ENCODE measurements around the gene GAL.

GAL gene

GRCh38 chr11:68683536-68684384 lies 584 bp upstream of the GAL start:
- H3K4me3 Mint-ChIP-seq = no peak overlapping the region
- H3K36me3 Mint-ChIP-seq (ENCODE audit: low read depth) = no peaks in the 10 kb centered on the region
- peaks cover 5% of the 10 kb centered on the region for H3K4me1 Mint-ChIP-seq
- H3K27ac Mint-ChIP-seq = no peak overlapping the region
- H3K9me3 Mint-ChIP-seq = no peaks in the 10 kb centered on the region
- no peak for ATAC-seq
- no peak for DNase-seq
- H3K27me3 Mint-ChIP-seq = peaks cover 35% of the 10 kb centered on the region

DNA sequence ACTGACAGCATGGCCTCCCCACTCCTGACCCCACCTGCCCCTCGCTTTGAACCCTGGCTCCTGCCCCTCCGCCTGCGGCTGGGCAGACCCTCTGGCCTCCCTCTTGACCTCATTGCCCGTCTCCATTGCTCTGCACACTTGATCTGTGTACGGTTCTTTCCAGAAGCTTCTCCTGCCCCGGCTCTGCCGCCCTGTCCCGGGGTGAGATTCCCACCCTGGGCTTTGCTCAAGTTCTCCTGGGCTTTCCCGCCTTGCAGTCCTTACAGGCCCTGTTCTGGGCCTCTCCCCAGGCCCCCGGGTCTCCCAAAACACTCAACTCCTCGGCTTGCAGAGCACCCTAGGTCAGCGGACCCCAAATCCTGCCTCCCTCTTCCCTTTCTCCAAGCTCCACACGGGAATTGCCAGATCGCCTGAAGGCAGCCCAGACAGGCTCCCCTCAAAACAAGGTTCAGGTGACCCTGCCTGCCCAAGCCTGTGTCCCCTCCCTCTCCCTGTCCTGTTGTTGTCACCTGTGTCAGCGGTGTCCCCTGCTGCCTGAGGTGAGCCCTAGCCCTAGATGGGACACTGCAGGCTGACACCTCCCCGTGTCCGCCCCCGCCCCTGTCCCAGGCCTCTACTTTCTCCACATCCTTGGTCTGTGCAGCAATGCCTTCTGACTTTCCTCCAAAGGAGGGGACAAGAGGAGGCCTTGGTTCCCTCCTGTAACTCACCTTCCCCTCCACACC lies 1.5 kb downstream of the GAL start:
- Mint-ChIP-seq H3K27ac (no peak overlapping the region), H3K9me3 (no peaks in the 10 kb centered on the region), H3K36me3 (ENCODE audit: low read depth) (no peaks in the 10 kb centered on the region), H3K27me3 (peaks cover 37% of the 10 kb centered on the region), H3K4me3 (peak overlapping the region; percentile 22), H3K4me1 (peaks cover 14% of the 10 kb centered on the region)
- DNase-seq (no peak), ATAC-seq (no peak)

GRCh38 chr11:68686486-68686885 lies 2.1 kb downstream of the GAL start:
- H3K9me3 Mint-ChIP-seq = no peaks in the 10 kb centered on the region
- DNase-seq = no peak
- H3K4me3 Mint-ChIP-seq = no peak overlapping the region
- H3K27me3 Mint-ChIP-seq = peaks cover 41% of the 10 kb centered on the region
- no peaks in the 10 kb centered on the region for H3K36me3 Mint-ChIP-seq (ENCODE audit: low read depth)
- peaks cover 19% of the 10 kb centered on the region for H3K4me1 Mint-ChIP-seq
- no peak for ATAC-seq
- no peak overlapping the region for H3K27ac Mint-ChIP-seq

GRCh38 chr11:68687311-68687710 lies 3.0 kb downstream of the GAL start:
- no peaks in the 10 kb centered on the region for H3K9me3 Mint-ChIP-seq
- H3K27ac Mint-ChIP-seq = no peak overlapping the region
- peaks cover 19% of the 10 kb centered on the region for H3K4me1 Mint-ChIP-seq
- no peak for ATAC-seq
- H3K4me3 Mint-ChIP-seq = no peak overlapping the region
- DNase-seq = no peak
- peaks cover 41% of the 10 kb centered on the region for H3K27me3 Mint-ChIP-seq
- H3K36me3 Mint-ChIP-seq (ENCODE audit: low read depth) = no peaks in the 10 kb centered on the region

DNA sequence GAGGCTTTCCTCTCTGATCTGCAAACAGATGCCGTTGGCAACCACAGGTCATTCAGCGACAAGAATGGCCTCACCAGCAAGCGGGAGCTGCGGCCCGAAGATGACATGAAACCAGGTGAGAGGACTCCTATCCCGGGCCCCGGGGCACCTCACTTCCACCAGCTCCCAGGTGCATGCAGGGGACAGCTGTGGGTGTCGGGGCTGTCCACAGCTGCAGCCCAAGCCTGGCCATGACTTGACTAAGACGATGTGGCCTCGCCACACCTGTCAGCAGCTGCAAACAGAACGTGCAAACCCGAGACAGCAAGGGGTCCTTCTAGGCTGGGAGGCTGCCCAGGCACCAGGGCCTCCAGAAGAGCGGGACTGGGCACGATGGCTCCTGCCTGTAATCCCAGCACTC lies 3.6 kb downstream of the GAL start:
- no peak for DNase-seq
- Mint-ChIP-seq H3K4me3 (no peak overlapping the region), H3K27me3 (peaks cover 38% of the 10 kb centered on the region), H3K9me3 (no peaks in the 10 kb centered on the region), H3K27ac (no peak overlapping the region), H3K36me3 (ENCODE audit: low read depth) (no peaks in the 10 kb centered on the region), H3K4me1 (peaks cover 15% of the 10 kb centered on the region)
- no peak for ATAC-seq

- peaks cover 37% of the 10 kb centered on the region for H3K27me3 Mint-ChIP-seq
- ATAC-seq (no peak), DNase-seq (no peak)
- H3K9me3 Mint-ChIP-seq = no peaks in the 10 kb centered on the region
- H3K4me3 Mint-ChIP-seq = no peak overlapping the region
- H3K36me3 Mint-ChIP-seq (ENCODE audit: low read depth) = no peaks in the 10 kb centered on the region
- H3K27ac Mint-ChIP-seq = no peak overlapping the region
- H3K4me1 Mint-ChIP-seq = peaks cover 14% of the 10 kb centered on the region
Measured at GRCh38 chr11:68688881-68689280, 4.5 kb downstream of the GAL start.

GRCh38 chr11:68689737-68690625 lies 5.6 kb downstream of the GAL start:
- ATAC-seq (no peak), DNase-seq (no peak)
- H3K4me3 Mint-ChIP-seq = no peak overlapping the region
- H3K27me3 Mint-ChIP-seq = peaks cover 40% of the 10 kb centered on the region
- H3K9me3 Mint-ChIP-seq = no peaks in the 10 kb centered on the region
- no peak overlapping the region for H3K27ac Mint-ChIP-seq
- H3K36me3 Mint-ChIP-seq (ENCODE audit: low read depth) = no peaks in the 10 kb centered on the region
- peaks cover 14% of the 10 kb centered on the region for H3K4me1 Mint-ChIP-seq

DNA sequence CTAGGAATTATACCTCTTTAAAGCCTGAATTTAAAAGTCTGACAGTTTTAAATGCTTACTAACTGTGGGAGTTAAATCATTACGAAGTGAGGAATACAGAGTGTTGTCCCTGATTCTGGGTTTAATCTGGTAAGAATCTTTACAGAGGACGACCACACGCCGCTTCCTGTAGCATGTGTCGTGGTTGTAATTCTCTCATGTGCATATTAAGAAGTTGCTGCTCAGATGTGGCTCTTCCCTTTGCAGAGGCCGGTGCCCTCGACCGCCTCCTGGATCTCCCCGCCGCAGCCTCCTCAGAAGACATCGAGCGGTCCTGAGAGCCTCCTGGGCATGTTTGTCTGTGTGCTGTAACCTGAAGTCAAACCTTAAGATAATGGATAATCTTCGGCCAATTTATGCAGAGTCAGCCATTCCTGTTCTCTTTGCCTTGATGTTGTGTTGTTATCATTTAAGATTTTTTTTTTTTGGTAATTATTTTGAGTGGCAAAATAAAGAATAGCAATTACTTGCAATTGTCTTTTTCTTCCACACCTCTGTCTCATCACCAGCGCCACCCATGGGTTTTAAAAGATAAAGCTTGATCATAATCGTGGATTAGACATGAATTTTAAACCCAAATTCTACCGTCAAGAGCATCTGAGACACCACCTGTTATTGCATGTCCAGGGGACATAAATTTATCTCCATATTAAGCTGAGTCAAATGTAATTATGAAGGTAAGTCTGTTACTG lies 6.5 kb downstream of the GAL start:
- Mint-ChIP-seq H3K27me3 (peaks cover 33% of the 10 kb centered on the region), H3K36me3 (ENCODE audit: low read depth) (no peaks in the 10 kb centered on the region), H3K9me3 (no peaks in the 10 kb centered on the region), H3K27ac (no peak overlapping the region), H3K4me3 (peak overlapping the region; percentile 4), H3K4me1 (peaks cover 14% of the 10 kb centered on the region)
- ATAC-seq (peak; percentile 62), DNase-seq (peak; percentile 29)

DNA sequence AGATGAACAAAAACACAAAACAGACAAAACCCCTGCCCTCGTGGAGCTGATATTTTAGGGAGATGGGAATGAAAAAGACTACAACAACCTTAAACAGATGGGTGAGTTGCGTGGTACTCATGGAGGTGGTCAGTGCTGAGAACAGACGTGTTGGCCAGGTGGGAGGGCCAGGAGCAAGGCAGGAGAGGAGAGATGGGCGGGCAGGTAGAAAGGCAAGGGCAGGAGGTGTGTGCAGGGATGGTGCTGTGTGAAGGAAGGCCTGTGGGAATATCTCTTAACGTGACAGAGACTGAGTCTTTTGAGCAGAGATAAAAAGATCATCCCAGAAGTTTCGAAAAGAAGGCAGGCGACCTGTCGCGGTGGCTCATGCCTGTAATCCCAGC lies 7.0 kb downstream of the GAL start:
- peaks cover 14% of the 10 kb centered on the region for H3K4me1 Mint-ChIP-seq
- H3K27me3 Mint-ChIP-seq = peaks cover 28% of the 10 kb centered on the region
- H3K36me3 Mint-ChIP-seq (ENCODE audit: low read depth) = peaks cover under 1% of the 10 kb centered on the region
- ATAC-seq (no peak), DNase-seq (no peak)
- no peak overlapping the region for H3K27ac Mint-ChIP-seq
- H3K4me3 Mint-ChIP-seq = no peak overlapping the region
- H3K9me3 Mint-ChIP-seq = peaks cover 4% of the 10 kb centered on the region

GRCh38 chr11:68692115-68692514 lies 7.8 kb downstream of the GAL start:
- peaks cover 21% of the 10 kb centered on the region for H3K27me3 Mint-ChIP-seq
- ATAC-seq = no peak
- no peak for DNase-seq
- H3K4me1 Mint-ChIP-seq = peaks cover 14% of the 10 kb centered on the region
- no peak overlapping the region for H3K27ac Mint-ChIP-seq
- H3K4me3 Mint-ChIP-seq = no peak overlapping the region
- H3K36me3 Mint-ChIP-seq (ENCODE audit: low read depth) = peaks cover 1% of the 10 kb centered on the region
- H3K9me3 Mint-ChIP-seq = peaks cover 6% of the 10 kb centered on the region

- ATAC-seq (no peak), DNase-seq (no peak)
- Mint-ChIP-seq H3K27ac (no peak overlapping the region), H3K4me1 (peaks cover 14% of the 10 kb centered on the region), H3K27me3 (peaks cover 18% of the 10 kb centered on the region), H3K9me3 (peaks cover 10% of the 10 kb centered on the region), H3K4me3 (no peak overlapping the region), H3K36me3 (ENCODE audit: low read depth) (peaks cover 1% of the 10 kb centered on the region)
Measured at GRCh38 chr11:68692871-68693483, 8.6 kb downstream of the GAL start.

GRCh38 chr11:68693484-68693882 lies 9.1 kb downstream of the GAL start:
- DNase-seq (no peak), ATAC-seq (no peak)
- Mint-ChIP-seq H3K36me3 (ENCODE audit: low read depth) (peaks cover 1% of the 10 kb centered on the region), H3K27ac (no peak overlapping the region), H3K4me3 (no peak overlapping the region), H3K9me3 (peaks cover 10% of the 10 kb centered on the region), H3K4me1 (peaks cover 14% of the 10 kb centered on the region), H3K27me3 (peaks cover 18% of the 10 kb centered on the region)

- Mint-ChIP-seq H3K27ac (no peak overlapping the region), H3K4me1 (peaks cover 14% of the 10 kb centered on the region), H3K9me3 (peaks cover 10% of the 10 kb centered on the region), H3K4me3 (no peak overlapping the region), H3K36me3 (ENCODE audit: low read depth) (peaks cover 1% of the 10 kb centered on the region), H3K27me3 (peaks cover 16% of the 10 kb centered on the region)
- no peak for ATAC-seq
- DNase-seq = no peak
Measured at GRCh38 chr11:68694431-68695297, 10.3 kb downstream of the GAL start.

All from activated naive CD8-positive, alpha-beta T cell treated with anti-CD3 and anti-CD28 coated beads, Interleukin-2, amount 50 U/mL, for 24 hours (primary cell).